Mucosa of descending colon (tissue), 3 donors: ENCODE results near the gene LNX2. TPM values are rescaled to one million over a fixed set of nuclear protein-coding genes. Genes with fewer than 3 reads are reported as not detected.

Experiments used
- ATAC-seq: fragments of 200-7000 bp; cut with Tn5 transposase; one replicate; pipeline ENCODE4 v1.9.1; 2020; ENCODE audit warnings: mild to moderate bottlenecking, moderate library complexity
- DNase-seq, 3 donors: peaks; one replicate each; pipeline ENCODE4 v3.0.0-alpha.2; 2020
- H3K36me3 ChIP-seq: fragments of 200-600 bp; one replicate; pipeline ENCODE4 v1.8.0; 2021; ENCODE audit warnings: low read depth, mild to moderate bottlenecking
- H3K4me1 ChIP-seq: fragments of 200-600 bp; one replicate; pipeline ENCODE4 v1.8.0; 2021; ENCODE audit warnings: low read depth, mild to moderate bottlenecking
- H3K4me3 ChIP-seq: fragments of 200-600 bp; one replicate; pipeline ENCODE4 v1.8.0; 2021; ENCODE audit warnings: mild to moderate bottlenecking
- H3K9me3 ChIP-seq: fragments of 200-600 bp; one replicate; pipeline ENCODE4 v1.8.0; 2021; ENCODE audit warnings: mild to moderate bottlenecking
- CTCF ChIP-seq: fragments of 200-600 bp; IDR thresholded peaks from one replicate; pipeline ENCODE4 v1.8.0; 2022; ENCODE audit warnings: antibody characterized with exemption, mild to moderate bottlenecking
- intact Hi-C, 2 donors: fragments of 100-400 bp; cut with DNase I in 1 of 2; cut with micrococcal nuclease in 1 of 2; formaldehyde crosslinking; loops; one replicate each; pipeline versions ENCODE4 v1.11.0 to v1.11.1; 2022; cut with DNase I, micrococcal nuclease
- total RNA-seq, 3 donors: library from RNA; stranded (reverse); fragmentation: NEBNext Ultra II Directional in 2 of 3; extraction: Animal tissue kit (Norgen Biotek cat#: 25700) in 2 of 3; gene quantifications; one replicate each; pipeline versions ENCODE4 v1.2.1 to v1.2.4, GENCODE V29; 2021 to 2023
- donor health status: DM: no; HTN: no; CAD: no; lungs with moderate emphysema.
- donor health status: DM: no; HTN: no; CAD: no.
- donor health status: DM: no; HTN: yes; CAD: no.

LNX2 gene
- total RNA-seq, 3 donors from 2014 or later: 20.0 to 34.0 (median 26.2) TPM

GRCh38 chr13:27536361-27537101 lies 83.8 kb downstream of the LNX2 start:
- no peak for ATAC-seq
- intact Hi-C loops: loop anchor here in 1 of 2 donors (10.0 kb wide), 1 partner anchor 288 kb away; no protein-coding TSS in a partner anchor

GRCh38 chr13:27535546-27535945 lies 84.8 kb downstream of the LNX2 start:
- TF ChIP-seq CTCF: no peak
- no peaks in the 10 kb centered on the region for H3K4me1 ChIP-seq
- ATAC-seq: no peak
- no peak overlapping the region for H3K4me3 ChIP-seq
- H3K9me3 ChIP-seq: no peaks in the 10 kb centered on the region
- no peak for DNase-seq
- H3K36me3 ChIP-seq: no peaks in the 10 kb centered on the region
- intact Hi-C loops: loop anchor here in 1 of 2 donors (10.0 kb wide), 1 partner anchor 289 kb away; no protein-coding TSS in a partner anchor

More at GRCh38 chr13:27536361-27537101, 83.8 kb downstream of the LNX2 start:
- DNase-seq: no peak
- H3K36me3 ChIP-seq: no peaks in the 10 kb centered on the region
- no peaks in the 10 kb centered on the region for H3K4me1 ChIP-seq
- no peak overlapping the region for H3K4me3 ChIP-seq
- H3K9me3 ChIP-seq: no peaks in the 10 kb centered on the region
- no peak for TF ChIP-seq CTCF

GRCh38 chr13:27534981-27535380 lies 85.3 kb downstream of the LNX2 start:
- H3K9me3 ChIP-seq: no peaks in the 10 kb centered on the region
- intact Hi-C loops: loop anchor here in 1 of 2 donors (10.0 kb wide), 1 partner anchor 290 kb away; no protein-coding TSS in a partner anchor
- H3K36me3 ChIP-seq: no peaks in the 10 kb centered on the region
- ATAC-seq (no peak), DNase-seq (no peak)
- H3K4me1 ChIP-seq: no peaks in the 10 kb centered on the region
- no peak for TF ChIP-seq CTCF
- no peak overlapping the region for H3K4me3 ChIP-seq

GRCh38 chr13:27534108-27534980 lies 86.0 kb downstream of the LNX2 start:
- intact Hi-C loops: loop anchor here in 1 of 2 donors (10.0 kb wide), 1 partner anchor 290 kb away; no protein-coding TSS in a partner anchor
- Histone ChIP-seq H3K4me1 (no peaks in the 10 kb centered on the region), H3K36me3 (no peaks in the 10 kb centered on the region), H3K9me3 (no peaks in the 10 kb centered on the region), H3K4me3 (no peak overlapping the region)
- no peak for TF ChIP-seq CTCF
- peak; percentile 76 for ATAC-seq
- DNase-seq: peak in 1 of 3 donors; percentile 5

GRCh38 chr13:27533155-27533643 lies 87.1 kb downstream of the LNX2 start:
- peak; percentile 81 to 92 (median 92) for DNase-seq
- TF ChIP-seq CTCF: peak; percentile 85
- H3K4me3 ChIP-seq: no peak overlapping the region
- H3K4me1 ChIP-seq: no peaks in the 10 kb centered on the region
- no peaks in the 10 kb centered on the region for H3K36me3 ChIP-seq
- H3K9me3 ChIP-seq: no peaks in the 10 kb centered on the region
- intact Hi-C loops: loop anchor here in 1 of 2 donors (10.0 kb wide), 1 partner anchor 292 kb away; no protein-coding TSS in a partner anchor
- peak; percentile 95 for ATAC-seq
